Smooth muscle cell (in vitro differentiated cells): ENCODE results near the gene BICRAL. TPM values are rescaled to one million over a fixed set of nuclear protein-coding genes. Genes with fewer than 3 reads are reported as not detected.

Experiments
- DNase-seq: peaks from one replicate; lab custom pipeline; 2025; ENCODE audit not compliant: unreplicated experiment; lab: John Stamatoyannopoulos, UW
- H2AFZ ChIP-seq: fragments of 200-600 bp; sonication (generic); 2 replicates; pipeline ENCODE4 v1.6.0; 2016; ENCODE audit warnings: antibody characterized with exemption, low read depth, mild to moderate bottlenecking
- H3F3A ChIP-seq: fragments of 200-600 bp; sonication (generic); 2 replicates; pipeline ENCODE4 v1.6.0; 2017; ENCODE audit warnings: antibody characterized with exemption, low read depth
- H3K27ac ChIP-seq: fragments of 200-600 bp; sonication (generic); 2 replicates; pipeline ENCODE4 v1.5.1; 2016; ENCODE audit warnings: low read depth, mild to moderate bottlenecking
- H3K27me3 ChIP-seq: fragments of 200-600 bp; sonication (generic); 2 replicates; pipeline ENCODE4 v1.6.1; 2016; ENCODE audit warnings: low read depth, mild to moderate bottlenecking
- H3K36me3 ChIP-seq: fragments of 200-600 bp; sonication (generic); 2 replicates; pipeline ENCODE4 v1.5.1; 2016; ENCODE audit warnings: low read depth
- H3K4me1 ChIP-seq: fragments of 200-600 bp; sonication (generic); 2 replicates; pipeline ENCODE4 v1.5.1; 2016; ENCODE audit warnings: low read depth
- H3K4me2 ChIP-seq: fragments of 200-600 bp; sonication (generic); 2 replicates; pipeline ENCODE4 v1.6.0; 2016; ENCODE audit warnings: mild to moderate bottlenecking
- H3K4me3 ChIP-seq: fragments of 200-600 bp; sonication (generic); 2 replicates; pipeline ENCODE4 v1.5.1; 2016; ENCODE audit warnings: mild to moderate bottlenecking
- H3K79me2 ChIP-seq: fragments of 200-600 bp; sonication (generic); 2 replicates; pipeline ENCODE4 v1.6.0; 2016; ENCODE audit warnings: low read depth, mild to moderate bottlenecking
- H3K9ac ChIP-seq: fragments of 200-600 bp; sonication (generic); 2 replicates; pipeline ENCODE4 v1.6.0; 2016; ENCODE audit warnings: low read depth
- H3K9me3 ChIP-seq: fragments of 200-600 bp; sonication (generic); replicated peaks from 2 replicates; pipeline ENCODE4 v1.5.1; 2016; ENCODE audit warnings: low read depth
- H4K20me1 ChIP-seq: fragments of 200-600 bp; sonication (generic); 2 replicates; pipeline ENCODE4 v1.6.0; 2016; ENCODE audit warnings: low read depth
- WGBS: methylation state at CpG from one replicate; pipeline ENCODE4 v1.1.7; 2016; ENCODE audit warnings: low lambda C conversion rate; 5-methylcytosine and 5-hydroxymethylcytosine counted together
- polyA plus RNA-seq: library from polyadenylated mRNA; unstranded; fragments of >200 nt; fragmentation: Nextera tagmentation; extraction: Ambion mirVana; gene quantifications from 2 replicates; pipeline ENCODE4 v1.2.1, GENCODE V29; 2016
- total RNA-seq: library from RNA; depleted of rRNA; stranded (reverse); fragments of >200 nt; gene quantifications from 2 replicates; pipeline ENCODE4 v1.2.3, GENCODE V29; 2014
- TF ChIP-seq, protein P1 (sequence below): fragments of 200-600 bp; sonication (generic); IDR thresholded peaks from 2 replicates; pipeline ENCODE4 v1.5.1; 2017; ENCODE audit warnings: borderline replicate concordance, mild to moderate bottlenecking, antibody characterized with exemption; ENCODE audit not compliant: insufficient read depth, poor library complexity, severe bottlenecking

Gene BICRAL
- total and polyA plus RNA-seq, 2 experiments from 2014 or later, result 1.4 to 7.9 TPM

DNA sequence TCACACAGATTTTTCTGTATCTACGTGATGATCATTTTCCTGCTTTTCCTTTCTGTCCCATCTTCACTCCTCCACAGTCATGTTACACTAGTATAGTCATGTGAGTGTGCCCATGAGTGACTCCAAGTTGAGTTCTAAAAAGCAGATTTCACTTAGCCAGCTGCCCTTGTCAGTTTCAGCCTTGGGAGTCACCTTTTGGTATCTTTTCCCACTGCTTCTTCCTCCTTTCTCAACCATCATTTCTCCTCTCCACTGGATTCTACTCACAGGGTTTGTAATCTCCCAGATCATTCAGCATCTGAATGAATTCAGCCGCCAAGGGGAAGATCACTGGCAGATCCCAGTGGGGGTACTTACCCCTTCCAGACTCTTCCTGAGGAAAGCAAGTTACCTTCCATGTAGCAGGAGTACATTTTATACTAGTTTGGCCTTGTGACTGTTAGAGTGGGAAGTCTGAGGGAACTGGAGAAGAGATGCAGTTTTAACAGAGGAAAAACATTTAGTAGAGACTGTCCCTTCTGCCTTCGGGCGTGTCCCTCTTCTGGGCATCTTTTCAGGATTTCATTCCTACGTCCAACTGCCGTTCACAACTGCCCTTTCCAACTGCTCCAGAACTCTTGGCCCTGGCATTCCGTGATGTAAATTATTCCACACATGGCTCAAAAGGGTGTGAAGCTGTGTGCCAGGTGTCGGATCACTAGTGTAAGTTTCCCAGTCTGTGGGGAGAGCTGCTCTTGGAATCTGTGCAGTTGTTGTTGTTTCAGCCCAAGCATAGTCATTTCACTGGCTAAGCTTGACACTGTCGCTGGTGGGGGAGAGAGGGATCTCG is 38.9 kb downstream of the BICRAL start:
- H2AFZ ChIP-seq, result no peak overlapping the region
- H3K4me3 ChIP-seq, result no peak overlapping the region
- no peak overlapping the region for H3K27ac ChIP-seq
- no peaks in the 10 kb centered on the region for H3F3A ChIP-seq
- H3K4me2 ChIP-seq, result no peak overlapping the region
- no peak overlapping the region for H3K9ac ChIP-seq
- TF ChIP-seq, protein P1, sequence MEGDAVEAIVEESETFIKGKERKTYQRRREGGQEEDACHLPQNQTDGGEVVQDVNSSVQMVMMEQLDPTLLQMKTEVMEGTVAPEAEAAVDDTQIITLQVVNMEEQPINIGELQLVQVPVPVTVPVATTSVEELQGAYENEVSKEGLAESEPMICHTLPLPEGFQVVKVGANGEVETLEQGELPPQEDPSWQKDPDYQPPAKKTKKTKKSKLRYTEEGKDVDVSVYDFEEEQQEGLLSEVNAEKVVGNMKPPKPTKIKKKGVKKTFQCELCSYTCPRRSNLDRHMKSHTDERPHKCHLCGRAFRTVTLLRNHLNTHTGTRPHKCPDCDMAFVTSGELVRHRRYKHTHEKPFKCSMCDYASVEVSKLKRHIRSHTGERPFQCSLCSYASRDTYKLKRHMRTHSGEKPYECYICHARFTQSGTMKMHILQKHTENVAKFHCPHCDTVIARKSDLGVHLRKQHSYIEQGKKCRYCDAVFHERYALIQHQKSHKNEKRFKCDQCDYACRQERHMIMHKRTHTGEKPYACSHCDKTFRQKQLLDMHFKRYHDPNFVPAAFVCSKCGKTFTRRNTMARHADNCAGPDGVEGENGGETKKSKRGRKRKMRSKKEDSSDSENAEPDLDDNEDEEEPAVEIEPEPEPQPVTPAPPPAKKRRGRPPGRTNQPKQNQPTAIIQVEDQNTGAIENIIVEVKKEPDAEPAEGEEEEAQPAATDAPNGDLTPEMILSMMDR, result no peak
- H3K9me3 ChIP-seq, result no peaks in the 10 kb centered on the region
- no peak for DNase-seq
- 92% methylated on average over 10 of the region's 10 CpGs for WGBS
- no peaks in the 10 kb centered on the region for H3K79me2 ChIP-seq
- no peaks in the 10 kb centered on the region for H3K36me3 ChIP-seq
- no peaks in the 10 kb centered on the region for H3K27me3 ChIP-seq
- no peaks in the 10 kb centered on the region for H3K4me1 ChIP-seq
- H4K20me1 ChIP-seq, result no peaks in the 10 kb centered on the region

DNA sequence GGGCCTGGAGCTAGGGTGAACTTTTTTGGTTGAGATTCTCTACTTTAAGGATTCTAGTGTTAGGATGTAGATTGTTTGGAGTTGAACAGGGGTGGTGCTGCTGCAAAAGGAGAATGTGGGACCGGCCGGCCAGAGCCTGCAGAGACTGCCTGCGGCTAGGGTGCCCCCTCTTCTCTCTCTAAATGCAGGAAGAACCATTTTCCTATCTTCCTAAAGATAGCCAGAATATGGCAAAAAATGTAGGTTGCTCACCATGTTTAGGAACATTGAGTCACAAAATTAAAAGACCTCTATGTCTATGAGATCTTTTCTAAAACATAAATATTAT is 39.5 kb downstream of the BICRAL start:
- Histone ChIP-seq H3K27ac (no peak overlapping the region), H3K36me3 (no peaks in the 10 kb centered on the region), H3K9me3 (no peaks in the 10 kb centered on the region), H3K4me3 (no peak overlapping the region), H3K9ac (no peak overlapping the region), H3K79me2 (no peaks in the 10 kb centered on the region), H3K4me1 (no peaks in the 10 kb centered on the region), H3K27me3 (no peaks in the 10 kb centered on the region), H3K4me2 (no peak overlapping the region), H4K20me1 (no peaks in the 10 kb centered on the region), H3F3A (no peaks in the 10 kb centered on the region), H2AFZ (no peak overlapping the region)
- no peak for DNase-seq
- 97% methylated on average over 3 of the region's 3 CpGs for WGBS
- TF ChIP-seq, protein P1, result no peak

DNA sequence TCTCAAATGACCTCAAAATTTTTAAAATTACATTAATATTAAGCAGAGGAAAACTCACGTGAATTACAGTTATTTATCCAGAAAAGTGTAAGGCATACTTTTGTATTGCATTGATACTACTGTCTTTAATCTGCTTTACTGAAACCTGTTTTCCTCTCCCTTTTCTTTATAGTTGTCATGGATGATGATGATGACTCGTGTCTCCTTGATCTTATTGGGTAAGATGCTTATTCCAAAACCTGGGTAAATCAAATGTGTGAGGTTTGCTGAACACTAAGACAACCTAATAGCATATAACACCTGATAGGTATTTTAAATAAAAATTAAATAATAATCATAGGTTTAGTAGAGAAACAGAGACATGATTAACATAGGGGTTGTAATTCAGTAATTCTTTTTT is 40.0 kb downstream of the BICRAL start:
- H3K4me3 ChIP-seq, result no peak overlapping the region
- H3K27ac ChIP-seq, result no peak overlapping the region
- H3K27me3 ChIP-seq, result no peaks in the 10 kb centered on the region
- no peaks in the 10 kb centered on the region for H3K36me3 ChIP-seq
- no peaks in the 10 kb centered on the region for H3F3A ChIP-seq
- no peaks in the 10 kb centered on the region for H4K20me1 ChIP-seq
- H3K9ac ChIP-seq, result no peak overlapping the region
- H3K79me2 ChIP-seq, result no peaks in the 10 kb centered on the region
- TF ChIP-seq, protein P1, result no peak
- H2AFZ ChIP-seq, result no peak overlapping the region
- DNase-seq, result no peak
- H3K4me2 ChIP-seq, result no peak overlapping the region
- H3K4me1 ChIP-seq, result no peaks in the 10 kb centered on the region
- no peaks in the 10 kb centered on the region for H3K9me3 ChIP-seq
- 92% methylated on average over 2 of the region's 2 CpGs for WGBS

DNA sequence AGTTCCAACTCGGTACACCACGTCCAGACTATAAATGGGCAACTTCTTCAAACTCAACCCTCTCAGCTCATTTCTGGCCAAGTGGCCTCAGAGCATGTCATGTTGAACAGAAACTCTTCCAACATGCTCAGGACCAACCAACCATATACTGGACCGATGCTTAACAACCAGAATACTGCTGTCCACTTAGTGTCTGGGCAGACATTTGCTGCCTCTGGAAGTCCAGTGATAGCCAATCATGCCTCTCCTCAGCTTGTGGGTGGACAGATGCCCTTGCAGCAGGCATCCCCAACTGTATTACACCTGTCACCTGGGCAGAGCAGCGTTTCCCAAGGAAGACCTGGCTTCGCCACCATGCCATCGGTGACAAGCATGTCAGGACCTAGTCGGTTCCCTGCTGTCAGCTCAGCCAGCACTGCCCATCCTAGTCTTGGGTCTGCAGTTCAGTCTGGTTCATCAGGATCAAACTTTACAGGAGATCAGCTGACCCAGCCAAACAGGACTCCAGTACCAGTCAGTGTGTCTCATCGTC is 47.8 kb downstream of the BICRAL start:
- H3K4me1 ChIP-seq, result no peaks in the 10 kb centered on the region
- H3K36me3 ChIP-seq, result no peaks in the 10 kb centered on the region
- no peak overlapping the region for H3K4me2 ChIP-seq
- H3K4me3 ChIP-seq, result no peak overlapping the region
- no peak overlapping the region for H3K9ac ChIP-seq
- no peak overlapping the region for H3K27ac ChIP-seq
- H3K9me3 ChIP-seq, result no peaks in the 10 kb centered on the region
- no peaks in the 10 kb centered on the region for H3K27me3 ChIP-seq
- H3K79me2 ChIP-seq, result no peaks in the 10 kb centered on the region
- H2AFZ ChIP-seq, result no peak overlapping the region
- TF ChIP-seq, protein P1, result no peak
- no peaks in the 10 kb centered on the region for H3F3A ChIP-seq
- no peak for DNase-seq
- 99% methylated on average over 8 of the region's 8 CpGs for WGBS
- no peaks in the 10 kb centered on the region for H4K20me1 ChIP-seq
